ENCODE data around the gene AGPAT1.
A peak's percentile ranks its signal among the peaks of the same experiment; 100 is the strongest.
"Not testable (repeated sequence)": the region's sequence is repeated elsewhere in the genome, so short reads cannot be mapped to it uniquely, and the experiment has no call there.

Gene AGPAT1

GRCh38 chr6:32146687-32147086, 29.2 kb downstream of the AGPAT1 start:
- DNase-seq, result no peak

- no peak for DNase-seq
Measured at GRCh38 chr6:32146287-32146686, 29.6 kb downstream of the AGPAT1 start.

DNA sequence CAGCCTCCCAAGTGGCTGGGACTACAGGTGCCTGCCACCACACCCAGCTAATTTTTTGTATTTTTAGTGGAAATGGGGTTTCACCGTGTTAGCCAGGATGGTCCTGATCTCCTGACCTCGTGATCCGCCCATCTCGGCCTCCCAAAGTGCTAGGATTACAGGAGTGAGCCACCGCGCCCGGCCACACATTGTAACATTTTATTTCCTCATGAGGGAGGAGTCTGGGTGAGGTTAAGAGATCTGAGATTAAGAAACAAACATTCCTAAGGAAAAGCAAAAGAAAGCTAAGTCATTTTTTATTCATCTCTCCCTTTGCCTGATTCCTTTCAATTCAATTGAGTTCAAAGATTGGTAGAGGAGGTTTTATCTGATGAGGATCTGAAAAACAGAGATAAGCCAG, 31.6 kb downstream of the AGPAT1 start:
- DNase-seq, result not testable (repeated sequence)

DNA sequence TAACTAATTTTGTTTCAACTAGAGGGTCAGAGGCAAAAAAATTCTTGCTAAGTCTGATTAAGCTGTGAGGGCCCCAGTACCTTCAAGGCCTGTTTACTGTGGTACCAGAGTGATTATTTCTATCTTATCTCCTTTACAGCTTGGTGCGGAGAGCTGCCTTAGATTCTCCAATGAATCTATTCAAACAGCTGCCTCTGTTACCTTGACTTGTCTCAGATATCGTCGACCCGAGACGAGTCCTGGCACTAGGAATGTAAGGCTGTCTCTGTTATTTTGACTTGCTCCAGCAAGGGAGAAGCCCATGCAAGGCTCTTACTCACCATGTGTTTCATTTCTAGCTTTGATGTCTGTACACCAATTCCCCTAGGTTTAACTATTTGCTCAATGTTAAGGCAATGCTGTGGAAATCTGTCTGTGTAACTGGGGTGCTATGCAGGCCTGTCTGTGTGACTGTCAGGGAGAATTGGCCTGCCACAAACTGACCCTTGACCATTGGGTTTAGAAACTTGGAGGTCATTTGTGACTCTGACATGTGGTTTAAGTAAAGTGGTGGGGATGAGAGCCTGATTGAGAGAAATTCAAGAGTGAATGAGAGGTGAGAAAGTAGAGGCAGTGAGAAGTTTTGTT, 35.4 kb downstream of the AGPAT1 start:
- no peak for DNase-seq

GRCh38 chr6:32139590-32139989, 36.3 kb downstream of the AGPAT1 start:
- no peak for DNase-seq

GRCh38 chr6:32137454-32137853, 38.4 kb downstream of the AGPAT1 start:
- DNase-seq, result no peak

DNA sequence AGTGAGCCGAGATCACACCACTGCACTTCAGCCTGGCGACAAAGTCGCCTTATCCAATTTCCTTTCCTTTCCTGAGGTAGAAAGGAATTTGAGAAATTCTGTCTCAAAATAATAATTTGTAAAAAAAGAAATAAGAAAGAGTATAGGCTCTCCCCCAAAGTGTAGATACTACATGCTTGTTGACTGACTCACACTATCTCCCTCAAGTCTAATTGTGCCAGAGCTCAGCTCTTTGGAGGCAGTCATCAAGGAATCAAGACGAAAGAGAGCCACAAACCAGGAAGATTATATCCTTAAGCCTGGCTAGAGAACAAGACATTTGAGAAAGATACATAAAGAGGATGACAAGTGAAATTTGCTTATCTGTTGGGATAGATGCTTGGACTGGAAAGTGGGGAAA, 42.1 kb downstream of the AGPAT1 start:
- DNase-seq, result no peak

DNA sequence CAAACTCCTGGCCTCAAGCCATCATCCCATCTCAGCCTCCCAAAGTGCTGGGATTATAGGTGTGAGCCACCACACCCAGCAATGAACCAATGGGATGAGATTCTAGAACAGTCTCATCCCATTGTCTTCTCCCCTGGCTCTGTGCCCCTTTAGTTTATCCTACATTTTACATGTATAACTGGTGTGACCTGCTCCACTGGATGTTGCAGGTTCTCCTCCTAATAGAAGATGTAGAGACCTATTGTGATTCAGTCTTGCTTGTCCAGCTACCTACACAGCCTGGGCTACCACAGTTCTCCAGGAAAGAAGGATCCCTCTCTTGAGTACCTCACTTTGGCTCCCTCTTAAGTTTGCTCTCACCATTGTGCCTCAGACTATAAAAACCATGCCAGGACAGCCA, 43.8 kb downstream of the AGPAT1 start:
- no peak for DNase-seq

- DNase-seq, result no peak
Measured at GRCh38 chr6:32131439-32131948, 44.4 kb downstream of the AGPAT1 start.

GRCh38 chr6:32129297-32130088, 46.4 kb downstream of the AGPAT1 start:
- DNase-seq, result no peak

DNA sequence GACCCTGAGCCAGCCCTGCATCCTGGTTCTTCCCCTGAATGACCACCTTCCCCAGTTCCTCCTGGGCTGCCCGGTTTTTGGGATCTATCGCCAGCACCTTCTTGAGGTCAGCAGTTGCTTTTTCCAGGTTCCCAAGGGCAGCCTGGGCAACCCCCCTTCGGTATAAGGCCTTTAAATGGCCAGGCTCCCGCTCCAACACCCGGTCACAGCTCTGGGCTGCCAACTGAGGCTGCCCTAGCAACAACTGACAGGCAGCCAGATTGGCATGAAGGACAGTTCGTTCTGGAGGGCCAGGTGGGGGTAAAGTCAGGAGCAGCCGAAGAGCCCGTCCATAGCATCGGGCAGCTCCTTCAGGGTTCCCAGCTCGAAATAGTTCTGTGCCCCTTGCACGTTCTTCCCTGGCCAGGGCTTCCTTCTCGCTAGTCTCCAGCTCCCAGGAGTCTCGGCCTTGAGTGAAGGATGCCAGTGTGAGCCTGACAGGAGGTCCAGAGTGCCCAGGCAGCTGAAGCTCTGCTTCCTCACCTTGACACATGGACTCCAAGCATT, 47.1 kb downstream of the AGPAT1 start:
- DNase-seq, result peak; percentile 50

- DNase-seq, result peak; percentile 99
Measured at GRCh38 chr6:32127717-32128592, 47.9 kb downstream of the AGPAT1 start, which contains the start of gene ATF6B. Gene ATF6B (minus strand): TSS chr6:32128246. CDS start chr6:32128207, 39 bp downstream.

DNA sequence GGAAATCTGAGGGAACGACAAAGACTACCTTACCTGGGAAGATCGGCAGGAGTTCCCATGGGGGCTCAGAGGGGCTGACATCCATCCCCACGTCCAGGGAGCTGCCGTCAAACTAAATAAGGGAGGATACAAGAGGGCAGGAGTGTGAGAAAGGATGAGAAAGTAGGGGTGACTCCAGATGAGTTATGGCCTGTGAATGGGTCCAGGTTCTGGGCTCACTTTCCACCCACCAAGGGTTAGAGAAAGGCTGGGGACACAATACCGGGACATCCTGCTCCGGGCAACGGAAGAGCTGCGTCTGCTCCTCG, 48.5 kb downstream of the AGPAT1 start:
- no peak for DNase-seq

- no peak for DNase-seq
Measured at GRCh38 chr6:32126880-32127279, 49.0 kb downstream of the AGPAT1 start.

- DNase-seq, result no peak
Measured at GRCh38 chr6:32123681-32124080, 52.2 kb downstream of the AGPAT1 start.

- no peak for DNase-seq
Measured at GRCh38 chr6:32120573-32121059, 55.3 kb downstream of the AGPAT1 start.

DNA sequence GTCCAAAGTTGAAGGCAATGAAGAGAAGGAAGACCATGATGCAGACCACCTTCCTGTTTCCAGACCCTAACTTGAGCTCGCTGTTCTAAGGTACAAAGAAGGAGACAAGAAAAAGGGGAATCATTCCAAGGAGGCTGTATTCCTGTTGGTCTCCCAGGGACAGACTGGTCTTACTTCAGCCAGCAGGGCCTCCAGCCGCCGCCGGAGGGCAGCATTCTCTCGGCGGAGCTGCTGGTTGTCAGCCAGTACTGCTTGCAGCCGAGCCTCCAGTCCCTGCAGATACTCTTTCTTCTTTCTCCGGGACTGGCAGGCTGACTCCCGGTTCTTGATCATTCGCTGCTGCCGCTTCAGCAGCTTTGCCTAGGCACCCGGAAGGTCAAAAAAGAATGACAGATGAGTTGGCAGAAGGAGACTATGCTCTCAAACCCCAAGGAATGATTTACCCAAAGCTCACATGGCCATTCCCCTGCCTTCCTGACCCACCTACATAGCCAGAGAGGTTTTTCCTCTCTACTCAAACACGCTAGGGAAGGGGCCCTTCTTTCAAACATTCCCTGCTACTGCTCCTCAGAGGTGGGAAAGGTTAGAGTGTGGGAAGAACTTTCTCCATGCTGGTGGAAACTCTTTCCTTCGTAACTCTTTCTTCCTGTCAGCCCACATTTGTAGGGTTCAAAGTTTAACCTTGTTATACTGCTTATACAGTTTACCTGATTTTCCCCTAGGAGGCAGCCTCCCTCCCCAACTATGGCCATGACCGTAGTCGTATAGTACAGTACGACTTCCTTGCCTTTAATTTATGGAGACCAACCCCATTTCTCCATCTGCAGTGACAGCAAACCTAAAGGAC, 56.9 kb downstream of the AGPAT1 start:
- peak; percentile 95 for DNase-seq

All from islet precursor cell (in vitro differentiated cells).